ENCODE measurements around the gene EFNA3. TPM values are rescaled to one million over a fixed set of nuclear protein-coding genes. Genes with fewer than 3 reads are reported as not detected.
A peak's percentile ranks its signal among the peaks of the same experiment; 100 is the strongest.

The EFNA3 gene
- total RNA-seq, 2 experiments from 2014 or later = 0.22 to 0.47 TPM

GRCh38 chr1:155052439-155053395 is 25.9 kb upstream of the EFNA3 start:
- Mint-ChIP-seq H3K27ac (peak overlapping the region; percentile 53), H3K9me3 (no peaks in the 10 kb centered on the region), H3K4me3 (peak overlapping the region; percentile 87), H3K27me3 (no peaks in the 10 kb centered on the region), H3K4me1 (ENCODE audit: low read depth) (peaks cover 26% of the 10 kb centered on the region), H3K36me3 (ENCODE audit: low read depth) (no peaks in the 10 kb centered on the region)
- peak overlapping the region in 1 of 2 donors; percentile 5 for H3K27ac ChIP-seq (ENCODE audit: low read depth in 1 of 2, low read length in 2 of 2)
- peak; percentile 23 for TF ChIP-seq CTCF (IDR thresholded peaks at IDR 0.05)
- H3K36me3 ChIP-seq (ENCODE audit: insufficient read depth, low read length) = peaks cover 14% of the 10 kb centered on the region
- intact Hi-C loops (cut with DNase I, micrococcal nuclease) = no loop called here
- H3K4me3 ChIP-seq (ENCODE audit: low read length) = peak overlapping the region; percentile 87
- ATAC-seq (ENCODE audit: poor library complexity) (peak; percentile 25), DNase-seq (peak in 6 of 14 experiments; percentile 16 to 64 (median 31))
- no peaks in the 10 kb centered on the region for H3K9me3 ChIP-seq (ENCODE audit: control insufficient read depth in 1 of 2, insufficient read depth in 1 of 2, low read length in 2 of 2)
- no peaks in the 10 kb centered on the region for H3K27me3 ChIP-seq (ENCODE audit: control insufficient read depth in 1 of 2, insufficient read depth in 2 of 2, low read length in 2 of 2)
- POLR2A ChIA-PET = interaction anchor here (0.5 to 2.4 kb wide), 4 partner anchors 9 to 162 kb away, joined by 3 to 10 read pairs (median 6); partner anchors contain the start of genes EFNA4 and FLAD1
- CTCF ChIA-PET = interaction anchor here (0.6 to 3.6 kb wide), 9 partner anchors 9 to 585 kb away, joined by 3 to 29 read pairs (median 4); partner anchors contain the start of gene PYGO2
- peaks cover 33% of the 10 kb centered on the region for H3K4me1 ChIP-seq (ENCODE audit: insufficient read depth, low read length)

GRCh38 chr1:155053531-155054105 is 25.0 kb upstream of the EFNA3 start:
- H3K4me1 ChIP-seq (ENCODE audit: insufficient read depth, low read length) = peaks cover 33% of the 10 kb centered on the region
- H3K27me3 Mint-ChIP-seq = no peaks in the 10 kb centered on the region
- no peak for ATAC-seq (ENCODE audit: poor library complexity)
- DNase-seq = no peak
- intact Hi-C loops (cut with DNase I, micrococcal nuclease) = no loop called here
- peaks cover 26% of the 10 kb centered on the region for H3K4me1 Mint-ChIP-seq (ENCODE audit: low read depth)
- H3K9me3 ChIP-seq (ENCODE audit: control insufficient read depth in 1 of 2, insufficient read depth in 1 of 2, low read length in 2 of 2) = no peaks in the 10 kb centered on the region
- H3K27me3 ChIP-seq (ENCODE audit: control insufficient read depth in 1 of 2, insufficient read depth in 2 of 2, low read length in 2 of 2) = no peaks in the 10 kb centered on the region
- peaks cover 23% of the 10 kb centered on the region for H3K36me3 ChIP-seq (ENCODE audit: insufficient read depth, low read length)
- no peak overlapping the region for H3K27ac ChIP-seq (ENCODE audit: low read depth in 1 of 2, low read length in 2 of 2)
- CTCF ChIA-PET = interaction anchor here (0.6 to 3.6 kb wide), 7 partner anchors 8 to 92 kb away, joined by 3 to 29 read pairs (median 5); partner anchors contain the start of gene PYGO2
- POLR2A ChIA-PET = interaction anchor here (0.5 to 1.4 kb wide), 2 partner anchors 10 to 140 kb away, joined by 3 to 4 read pairs; partner anchors contain the start of gene EFNA4
- H3K4me3 Mint-ChIP-seq = peak overlapping the region; percentile 74
- H3K27ac Mint-ChIP-seq = no peak overlapping the region
- no peaks in the 10 kb centered on the region for H3K36me3 Mint-ChIP-seq (ENCODE audit: low read depth)
- no peak for TF ChIP-seq CTCF (IDR thresholded peaks at IDR 0.05)
- no peak overlapping the region for H3K4me3 ChIP-seq (ENCODE audit: low read length)
- H3K9me3 Mint-ChIP-seq = no peaks in the 10 kb centered on the region

GRCh38 chr1:155057104-155057503 is 21.5 kb upstream of the EFNA3 start:
- no peak overlapping the region for H3K4me3 ChIP-seq (ENCODE audit: low read length)
- Mint-ChIP-seq H3K9me3 (no peaks in the 10 kb centered on the region), H3K4me3 (no peak overlapping the region), H3K36me3 (ENCODE audit: low read depth) (peaks cover 4% of the 10 kb centered on the region), H3K27me3 (no peaks in the 10 kb centered on the region), H3K4me1 (ENCODE audit: low read depth) (peaks cover 22% of the 10 kb centered on the region), H3K27ac (no peak overlapping the region)
- ChIA-PET POLR2A (interaction anchor here (1.4 kb wide), 1 partner anchor 28 kb away, joined by 3 read pairs; no protein-coding TSS in a partner anchor), CTCF (no interaction called here)
- no peak for ATAC-seq (ENCODE audit: poor library complexity)
- H3K9me3 ChIP-seq (ENCODE audit: control insufficient read depth in 1 of 2, insufficient read depth in 1 of 2, low read length in 2 of 2) = no peaks in the 10 kb centered on the region
- TF ChIP-seq CTCF (IDR thresholded peaks at IDR 0.05) = no peak
- peaks cover 26% of the 10 kb centered on the region for H3K4me1 ChIP-seq (ENCODE audit: insufficient read depth, low read length)
- intact Hi-C loops (cut with DNase I, micrococcal nuclease) = no loop called here
- H3K27ac ChIP-seq (ENCODE audit: low read depth in 1 of 2, low read length in 2 of 2) = no peak overlapping the region
- DNase-seq = no peak
- no peaks in the 10 kb centered on the region for H3K27me3 ChIP-seq (ENCODE audit: control insufficient read depth in 1 of 2, insufficient read depth in 2 of 2, low read length in 2 of 2)
- peaks cover 24% of the 10 kb centered on the region for H3K36me3 ChIP-seq (ENCODE audit: insufficient read depth, low read length)

Data from CD4-positive, alpha-beta T cell (primary cell).